Suprapubic skin (tissue), 4 donors: ENCODE results near the gene MRPL2. TPM values are rescaled to one million over a fixed set of nuclear protein-coding genes. Genes with fewer than 3 reads are reported as not detected.

ENCODE experiments used
- DNase-seq, 2 donors: peaks; one replicate each; pipeline ENCODE4 v3.0.0-alpha.2; 2019; ENCODE audit warnings: low spot score in 2 of 2
- H3K27ac ChIP-seq: fragments of 200-600 bp; sonication (generic); one replicate; pipeline ENCODE4 v1.5.1; 2019
- H3K27me3 ChIP-seq: fragments of 200-600 bp; sonication (generic); one replicate; pipeline ENCODE4 v1.5.1; 2019
- H3K36me3 ChIP-seq: fragments of 200-600 bp; sonication (generic); one replicate; pipeline ENCODE4 v1.5.1; 2019
- H3K4me1 ChIP-seq: fragments of 200-600 bp; sonication (generic); one replicate; pipeline ENCODE4 v1.5.1; 2019
- H3K4me3 ChIP-seq: fragments of 200-600 bp; sonication (generic); one replicate; pipeline ENCODE4 v1.5.1; 2019; ENCODE audit warnings: mild to moderate bottlenecking
- H3K9me3 ChIP-seq: fragments of 200-600 bp; sonication (generic); one replicate; pipeline ENCODE4 v1.5.1; 2019
- CTCF ChIP-seq, 2 donors: fragments of 200-600 bp in 1 of 2; fragments of 450-650 bp in 1 of 2; sonication (generic) in 1 of 2; IDR thresholded peaks; one replicate each; pipeline ENCODE4 v1.5.1; 2016 to 2019; ENCODE audit warnings: antibody characterized with exemption in 2 of 2, mild to moderate bottlenecking in 1 of 2, moderate library complexity in 1 of 2
- EP300 ChIP-seq: sonication (generic); formaldehyde crosslinking; IDR thresholded peaks from one replicate; pipeline ENCODE4 v1.6.1; 2017; ENCODE audit warnings: antibody characterized with exemption
- POLR2A ChIP-seq, 2 donors: fragments of 450-650 bp; IDR thresholded peaks; one replicate each; pipeline ENCODE4 v1.6.1; 2017; ENCODE audit warnings: antibody characterized with exemption in 2 of 2, mild to moderate bottlenecking in 2 of 2, moderate library complexity in 2 of 2
- POLR2AphosphoS5 ChIP-seq, 3 donors: sonication (generic); formaldehyde crosslinking; IDR thresholded peaks; one replicate each; pipeline ENCODE4 v1.6.1; 2017; ENCODE audit warnings: antibody characterized with exemption in 3 of 3
- WGBS: methylation state at CpG from one replicate; pipeline ENCODE4 v1.1.5; 2018; 5-methylcytosine and 5-hydroxymethylcytosine counted together
- total RNA-seq, 4 donors: library from RNA; depleted of rRNA; stranded (reverse); fragments of >200 nt; gene quantifications; one replicate each; pipeline ENCODE4 v1.1.0, GENCODE V29; 2016

The MRPL2 gene
- total RNA-seq, 4 donors from 2014 or later: 21.2 to 38.1 (median 25.9) TPM

GRCh38 chr6:43061861-43062260 is 2.6 kb upstream of the MRPL2 start:
- no peak for DNase-seq
- peaks cover 26% of the 10 kb centered on the region for H3K4me1 ChIP-seq
- H3K4me3 ChIP-seq: no peak overlapping the region
- no peaks in the 10 kb centered on the region for H3K9me3 ChIP-seq
- no peaks in the 10 kb centered on the region for H3K27me3 ChIP-seq
- H3K27ac ChIP-seq: no peak overlapping the region
- WGBS: 68% methylated on average over 2 of the region's 2 CpGs
- peaks cover 36% of the 10 kb centered on the region for H3K36me3 ChIP-seq
- no peak for TF ChIP-seq POLR2A (IDR thresholded peaks at IDR 0.05)
- TF ChIP-seq CTCF (IDR thresholded peaks at IDR 0.05): no peak
- no peak for TF ChIP-seq POLR2AphosphoS5 (IDR thresholded peaks at IDR 0.05)
- TF ChIP-seq EP300: no peak

- Histone ChIP-seq H3K36me3 (peaks cover 36% of the 10 kb centered on the region), H3K4me1 (peaks cover 26% of the 10 kb centered on the region), H3K27ac (no peak overlapping the region), H3K27me3 (no peaks in the 10 kb centered on the region), H3K9me3 (no peaks in the 10 kb centered on the region), H3K4me3 (peak overlapping the region; percentile 75)
- WGBS: 85% methylated on average over 11 of the region's 12 CpGs
- no peak for DNase-seq
- TF ChIP-seq EP300 (no peak), CTCF (IDR thresholded peaks at IDR 0.05) (no peak), POLR2A (IDR thresholded peaks at IDR 0.05) (no peak), POLR2AphosphoS5 (IDR thresholded peaks at IDR 0.05) (no peak)
Measured at GRCh38 chr6:43060755-43061633, 1.8 kb upstream of the MRPL2 start.

GRCh38 chr6:43060034-43060754 is 960 bp upstream of the MRPL2 start:
- Histone ChIP-seq H3K27me3 (no peaks in the 10 kb centered on the region), H3K36me3 (peaks cover 36% of the 10 kb centered on the region), H3K27ac (peak overlapping the region; percentile 79), H3K9me3 (no peaks in the 10 kb centered on the region), H3K4me3 (peak overlapping the region; percentile 75), H3K4me1 (peaks cover 26% of the 10 kb centered on the region)
- TF ChIP-seq POLR2AphosphoS5 (IDR thresholded peaks at IDR 0.05) (no peak), EP300 (no peak), CTCF (IDR thresholded peaks at IDR 0.05) (no peak), POLR2A (IDR thresholded peaks at IDR 0.05) (no peak)
- DNase-seq: no peak
- 16% methylated on average over 5 of the region's 15 CpGs for WGBS

GRCh38 chr6:43058531-43058930 is 703 bp downstream of the MRPL2 start:
- WGBS: 69% methylated on average over 1 of the region's 1 CpG
- Histone ChIP-seq H3K4me1 (peaks cover 31% of the 10 kb centered on the region), H3K4me3 (peak overlapping the region; percentile 75), H3K36me3 (peaks cover 27% of the 10 kb centered on the region), H3K9me3 (no peaks in the 10 kb centered on the region), H3K27me3 (no peaks in the 10 kb centered on the region), H3K27ac (peak overlapping the region; percentile 79)
- no peak for TF ChIP-seq CTCF (IDR thresholded peaks at IDR 0.05)
- TF ChIP-seq EP300: no peak
- TF ChIP-seq POLR2AphosphoS5 (IDR thresholded peaks at IDR 0.05): no peak
- TF ChIP-seq POLR2A (IDR thresholded peaks at IDR 0.05): no peak
- DNase-seq: no peak

GRCh38 chr6:43055966-43056365 is 3.3 kb downstream of the MRPL2 start:
- TF ChIP-seq CTCF (IDR thresholded peaks at IDR 0.05) (no peak), EP300 (no peak), POLR2A (IDR thresholded peaks at IDR 0.05) (no peak), POLR2AphosphoS5 (IDR thresholded peaks at IDR 0.05) (no peak)
- no peak for DNase-seq
- no peaks in the 10 kb centered on the region for H3K9me3 ChIP-seq
- H3K27me3 ChIP-seq: no peaks in the 10 kb centered on the region
- H3K27ac ChIP-seq: no peak overlapping the region
- H3K4me1 ChIP-seq: peaks cover 42% of the 10 kb centered on the region
- WGBS: 82% methylated on average over 8 of the region's 8 CpGs
- H3K4me3 ChIP-seq: no peak overlapping the region
- H3K36me3 ChIP-seq: peaks cover 20% of the 10 kb centered on the region
